Stimulated activated CD4-positive, alpha-beta T cell treated with anti-CD3 and anti-CD28 coated beads, Interleukin-15, amount 100 ng/mL, for 24 hours (primary cell): ENCODE results near the gene HMGN1.
A peak's percentile ranks its signal among the peaks of the same experiment; 100 is the strongest.

ENCODE experiments used
- DNase-seq: peaks from one replicate; pipeline ENCODE4 v3.0.0-alpha.2; 2020

Gene HMGN1

DNA sequence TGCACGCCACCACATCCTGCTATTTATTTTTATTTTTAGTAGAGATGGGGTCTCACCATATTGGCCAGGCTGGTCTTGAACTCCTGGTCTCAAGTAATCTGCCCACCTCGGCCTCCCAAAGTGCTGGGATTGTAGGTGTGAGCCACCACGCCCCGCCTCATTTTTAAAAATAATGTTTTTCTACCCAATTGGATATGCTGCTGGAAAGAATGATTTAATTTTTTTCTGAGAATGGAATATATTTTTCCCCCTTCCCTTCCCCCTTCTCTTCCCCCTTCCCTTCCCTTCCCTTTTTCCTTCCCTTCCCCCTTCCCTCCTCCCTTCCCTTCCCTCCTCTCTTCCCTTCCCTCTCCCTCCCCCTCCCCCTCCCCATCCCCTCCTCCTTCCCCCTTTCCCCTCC, 17.7 kb upstream of the HMGN1 start:
- no peak for DNase-seq

GRCh38 chr21:39364949-39365348, 16.1 kb upstream of the HMGN1 start:
- DNase-seq, result no peak

DNA sequence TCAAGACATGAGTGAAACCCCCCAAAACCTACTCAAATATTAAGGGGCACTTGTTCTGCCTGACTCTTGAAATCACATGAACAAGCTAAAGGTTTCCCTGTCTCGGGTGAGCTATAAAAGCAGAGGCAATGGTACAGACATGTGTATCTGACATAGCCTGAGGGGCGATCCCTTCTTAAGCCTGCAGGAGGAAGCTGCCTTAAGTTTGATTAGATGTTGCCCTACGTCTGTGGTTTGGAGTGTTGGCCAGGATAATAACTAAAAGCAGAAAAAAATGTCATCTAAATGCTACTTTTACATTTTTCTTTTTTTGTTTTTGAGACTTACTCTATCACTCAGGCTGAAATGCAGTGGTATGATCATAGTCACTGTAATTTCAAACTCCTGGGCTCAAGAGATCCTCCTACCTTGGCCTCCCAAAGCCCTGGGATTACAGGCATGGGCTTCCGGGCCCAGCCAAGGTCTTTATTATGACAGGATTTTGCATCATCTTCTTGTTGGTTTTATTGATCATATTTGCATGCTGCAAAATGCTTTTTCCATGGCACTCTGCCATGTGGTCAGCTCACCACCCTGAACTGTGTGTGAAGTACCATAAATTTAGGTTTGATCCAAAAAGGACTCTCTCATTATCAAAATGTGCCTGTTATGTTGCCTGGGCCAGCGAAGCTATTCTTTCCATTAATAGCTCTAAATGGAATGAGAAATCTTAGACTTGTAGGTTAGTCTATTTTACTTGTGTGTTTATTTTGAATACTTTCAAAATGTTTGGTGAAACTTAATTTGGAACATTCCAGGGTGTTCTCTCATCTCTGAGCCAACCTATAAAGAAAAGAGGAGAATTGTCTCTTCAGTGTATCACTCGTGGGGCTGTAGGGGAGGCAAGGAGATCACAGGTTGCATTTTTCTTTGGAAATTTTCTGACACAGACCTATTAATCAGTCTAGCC, 15.0 kb upstream of the HMGN1 start:
- no peak for DNase-seq

DNA sequence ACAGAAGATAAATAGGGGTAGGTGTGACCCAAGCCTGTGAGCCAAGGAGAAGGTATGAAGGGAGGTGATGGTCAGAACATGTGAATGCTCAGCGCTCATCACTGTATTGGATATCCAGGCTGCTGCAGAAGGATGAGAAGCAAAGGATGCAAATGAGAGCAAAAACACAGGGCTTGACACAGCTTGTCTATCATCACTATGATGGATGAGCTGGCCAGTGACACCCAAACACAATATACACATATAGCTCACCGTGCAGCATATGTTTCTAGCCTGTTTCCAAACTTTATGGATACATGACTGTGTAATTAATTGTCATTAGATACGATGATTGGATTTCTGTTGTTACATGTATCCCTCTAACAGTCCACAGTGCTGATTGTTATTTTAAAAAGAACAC, 13.8 kb upstream of the HMGN1 start:
- no peak for DNase-seq

DNA sequence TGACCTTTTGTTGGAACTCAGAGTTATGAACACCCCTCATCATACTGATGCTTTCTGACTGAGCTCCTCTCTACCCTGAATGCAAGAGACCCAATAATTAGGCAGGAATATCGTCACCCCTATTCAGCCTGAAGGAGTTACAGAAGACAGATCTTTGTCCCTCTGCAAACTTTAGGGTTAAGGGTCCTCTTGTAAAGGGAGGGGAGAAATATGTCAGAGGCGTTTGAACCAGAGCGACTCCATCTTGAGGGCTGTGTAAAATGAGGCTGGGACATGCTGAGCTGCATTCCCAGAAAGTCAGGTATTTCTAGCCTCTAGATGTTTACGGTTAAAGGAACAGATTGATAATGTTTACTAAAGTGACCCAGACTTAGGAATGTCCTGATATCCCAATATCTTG, 10.5 kb upstream of the HMGN1 start:
- no peak for DNase-seq

DNA sequence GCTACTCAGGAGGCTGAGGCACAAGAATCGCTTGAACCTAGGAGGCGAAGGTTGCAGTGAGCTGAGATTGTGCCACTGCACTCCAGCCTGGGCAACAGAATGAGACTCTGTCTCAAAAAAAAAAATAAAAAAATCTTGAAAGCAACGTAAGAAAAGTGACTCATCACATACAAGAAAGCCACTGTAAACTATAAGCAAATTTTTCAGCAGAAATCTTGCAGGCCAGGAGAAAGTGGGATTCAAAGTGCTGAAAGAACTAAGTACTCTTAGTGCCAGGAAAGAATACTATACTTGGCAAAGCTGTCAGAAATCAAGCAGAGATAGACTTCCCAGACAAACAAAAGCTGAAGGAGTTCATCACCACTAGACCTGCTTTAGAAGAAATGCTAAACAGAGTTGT, 4.4 kb upstream of the HMGN1 start:
- DNase-seq, result no peak

GRCh38 chr21:39350094-39351005, 1.5 kb upstream of the HMGN1 start:
- DNase-seq, result no peak

DNA sequence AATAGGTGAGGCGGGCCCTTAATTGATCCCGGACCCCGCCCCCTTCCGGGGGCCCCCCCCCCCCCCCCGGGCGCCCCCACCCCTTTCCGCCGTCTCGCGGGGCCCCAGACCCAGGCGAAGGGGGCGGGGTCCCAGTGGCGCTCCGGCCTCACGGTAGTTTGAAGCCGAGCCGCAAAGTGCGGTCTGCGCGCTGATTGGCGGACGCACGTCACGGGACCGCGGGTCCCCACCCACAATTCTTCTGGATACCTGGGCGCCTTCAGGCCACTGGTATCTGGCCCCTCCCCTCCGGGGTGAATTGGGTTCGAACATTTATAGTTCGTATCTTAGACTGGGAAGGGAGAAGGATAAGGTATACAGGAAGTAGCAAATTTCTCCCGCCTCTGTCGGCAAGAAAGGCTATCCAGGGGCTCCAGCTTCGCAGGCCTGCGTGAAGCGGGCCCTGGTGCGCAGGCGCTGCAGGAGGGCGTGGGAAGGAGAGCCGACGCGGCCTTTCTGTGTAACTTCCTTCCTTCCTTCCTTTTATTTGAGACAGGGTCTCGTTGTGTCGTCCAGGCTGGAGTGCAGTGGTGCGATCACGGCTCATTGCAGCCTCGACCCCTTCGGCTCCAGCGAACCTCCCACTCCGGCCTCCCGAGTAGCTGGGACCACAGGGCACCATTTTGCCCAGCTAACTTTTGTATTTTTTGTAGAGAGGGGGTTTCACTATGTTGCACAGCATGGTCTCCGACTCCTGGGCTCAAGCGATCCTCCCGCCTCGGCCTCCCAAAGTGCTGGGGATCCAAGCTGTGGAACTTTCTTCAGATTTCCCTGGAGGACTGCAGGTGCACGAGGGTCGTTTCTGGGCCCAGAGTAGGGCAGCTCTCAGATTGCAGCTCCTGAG, 564 bp upstream of the HMGN1 start:
- peak; percentile 99 for DNase-seq

- DNase-seq, result no peak
These were observed 891 bp downstream of the HMGN1 start for GRCh38 chr21:39348040-39348354.

DNA sequence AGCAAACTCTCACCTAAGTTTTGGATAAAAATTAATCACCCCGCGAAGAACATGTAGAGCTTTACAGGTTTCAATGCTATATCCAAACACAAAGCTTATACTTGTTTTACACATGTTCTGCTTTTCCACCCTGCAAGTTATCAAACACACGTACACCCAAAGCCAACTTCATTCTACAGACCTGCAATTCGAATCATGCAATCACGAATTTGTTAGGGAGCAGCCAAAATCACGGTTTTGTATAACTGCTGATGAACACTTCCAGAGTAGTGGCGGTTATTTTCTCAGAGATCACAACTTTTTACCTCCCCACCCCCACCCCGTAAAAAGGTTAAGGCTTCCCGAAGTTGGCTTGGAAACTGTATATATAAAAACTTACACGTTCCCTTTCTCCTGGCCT, 1.4 kb downstream of the HMGN1 start:
- no peak for DNase-seq

- DNase-seq, result no peak
These were observed 2.1 kb downstream of the HMGN1 start for GRCh38 chr21:39346671-39347331.

DNA sequence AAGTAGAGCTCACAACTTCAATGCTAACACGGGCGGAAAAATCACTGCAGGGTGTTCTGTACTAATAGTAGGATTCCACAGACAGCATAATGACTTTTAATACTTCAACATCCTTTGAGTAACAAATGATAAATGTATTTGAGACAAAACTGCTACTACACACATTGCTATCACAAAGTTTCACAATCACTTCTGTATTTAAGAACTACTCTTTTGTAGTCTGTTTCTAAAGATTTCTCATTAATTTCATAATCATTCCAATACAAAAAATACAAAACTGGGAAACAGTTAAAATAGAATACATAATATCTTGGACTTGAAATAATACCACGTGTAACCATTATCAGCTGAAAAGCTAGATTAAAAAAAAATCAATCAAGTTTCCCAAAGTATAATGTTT, 2.7 kb downstream of the HMGN1 start:
- no peak for DNase-seq

GRCh38 chr21:39345440-39345839, 3.4 kb downstream of the HMGN1 start:
- DNase-seq, result no peak

- DNase-seq, result no peak
These were observed 4.0 kb downstream of the HMGN1 start for GRCh38 chr21:39344848-39345247.

GRCh38 chr21:39341249-39341923, 7.5 kb downstream of the HMGN1 start:
- DNase-seq, result no peak

DNA sequence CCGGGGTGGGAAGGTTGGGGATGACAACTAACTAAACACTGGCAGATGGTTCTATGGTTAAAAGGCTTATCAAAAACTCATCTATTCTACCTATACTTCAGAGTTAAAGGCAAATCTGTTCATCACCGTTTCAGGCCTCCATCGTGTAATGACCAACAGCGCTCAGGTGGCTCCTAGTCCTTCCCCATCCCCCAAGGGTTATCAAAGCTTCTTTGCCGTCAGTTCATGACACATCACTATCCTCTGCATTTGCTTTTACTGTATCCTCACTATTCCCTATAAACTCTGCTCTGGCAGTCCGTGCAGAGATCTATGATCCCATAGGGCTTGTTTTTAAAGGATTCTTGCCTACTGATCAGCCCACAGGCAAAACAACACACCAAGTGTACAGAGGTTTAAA, 8.2 kb downstream of the HMGN1 start:
- DNase-seq, result no peak

DNA sequence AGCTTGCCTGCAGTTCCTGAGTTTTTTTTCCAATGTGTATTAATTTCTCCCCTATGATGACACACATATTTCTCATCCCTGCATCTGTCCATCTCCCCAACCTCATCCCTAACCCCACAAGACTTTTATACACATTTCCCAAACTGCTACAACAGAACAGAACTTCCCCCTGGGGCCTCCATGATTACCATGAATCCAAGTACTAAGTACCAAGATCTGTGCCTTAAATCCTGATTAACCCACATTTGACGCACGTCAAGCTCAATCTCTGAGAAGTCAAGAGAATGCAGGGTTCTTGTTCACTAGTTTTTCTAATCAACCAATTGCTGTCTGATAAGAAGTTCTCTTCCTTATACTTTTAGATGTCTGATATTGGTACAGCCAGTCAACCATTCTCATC, 9.7 kb downstream of the HMGN1 start:
- DNase-seq, result no peak

- DNase-seq, result no peak
These were observed 12.4 kb downstream of the HMGN1 start for GRCh38 chr21:39336457-39337008.

DNA sequence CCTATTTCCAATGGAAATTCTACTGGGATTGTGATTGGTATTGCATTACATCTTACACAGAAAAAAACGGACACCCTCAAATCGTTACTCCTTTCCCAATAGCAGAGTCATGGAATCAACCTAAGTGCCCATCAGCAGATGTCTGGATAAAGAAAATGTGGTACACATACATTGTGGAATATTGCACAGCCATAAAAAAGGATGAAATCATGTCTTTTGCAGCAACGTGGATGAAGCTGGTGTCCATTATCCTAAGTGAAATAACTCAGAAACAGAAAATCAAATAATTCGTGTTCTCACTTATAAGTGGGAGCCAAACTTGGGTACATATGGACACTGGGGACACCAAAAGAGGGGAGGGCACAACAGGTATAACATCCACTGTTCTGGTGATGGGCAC, 14.3 kb downstream of the HMGN1 start:
- no peak for DNase-seq

DNA sequence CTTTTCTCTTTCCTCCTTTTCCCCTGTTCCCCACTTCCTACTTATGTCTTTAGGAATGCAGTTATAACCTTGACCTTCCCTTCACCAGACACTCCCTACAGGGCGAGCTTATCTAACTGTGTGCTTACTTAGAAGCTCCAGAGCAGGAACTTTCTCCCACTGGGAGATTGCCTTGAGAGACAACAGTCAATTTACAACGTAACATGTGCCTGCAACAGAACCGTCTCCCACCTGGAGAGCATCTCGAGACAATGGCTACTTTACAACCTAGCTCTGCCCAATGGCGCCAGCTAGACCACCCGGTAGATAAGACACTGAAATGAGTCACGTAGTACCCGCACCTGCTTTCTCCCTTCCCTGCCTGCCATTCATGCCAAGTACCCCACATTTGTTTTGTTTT, 16.7 kb downstream of the HMGN1 start:
- no peak for DNase-seq

- DNase-seq, result no peak
These were observed 18.9 kb downstream of the HMGN1 start for GRCh38 chr21:39330001-39330400.

DNA sequence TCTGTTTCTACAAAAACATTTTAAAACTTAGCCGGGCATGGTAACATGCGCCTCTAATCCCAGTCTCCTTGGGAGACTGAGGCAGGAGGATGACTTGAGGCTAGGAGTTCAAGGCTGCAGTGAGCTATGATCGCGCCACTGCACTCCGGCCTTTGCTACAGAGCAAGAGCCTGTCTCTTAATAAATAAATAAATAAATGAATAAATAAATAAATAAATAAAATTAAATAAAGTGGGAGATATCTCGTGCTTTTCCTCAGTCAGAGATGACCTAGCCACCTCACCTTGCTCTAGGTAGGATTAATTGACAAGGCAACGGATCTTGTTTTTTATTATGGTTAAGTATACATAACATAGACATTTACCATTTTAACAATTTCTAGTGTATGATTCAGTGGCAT, 21.2 kb downstream of the HMGN1 start:
- no peak for DNase-seq
